Measurements from ENCODE around the gene LYPLA2.
A peak's percentile ranks its signal among the peaks of the same experiment; 100 is the strongest.

The LYPLA2 gene

GRCh38 chr1:23809751-23810171, 18.8 kb downstream of the LYPLA2 start:
- TF ChIP-seq CTCF (IDR thresholded peaks at IDR 0.05; ENCODE audit: low read depth, low read length, missing control alignments), result peak; percentile 90
- DNase-seq (ENCODE audit: extremely low read depth, low read depth), result no peak
- H3K4me3 ChIP-seq (replicated peaks; ENCODE audit: low read depth, low read length), result no peak overlapping the region

- H3K4me3 ChIP-seq (replicated peaks; ENCODE audit: low read depth, low read length), result no peak overlapping the region
- peak; percentile 65 for TF ChIP-seq CTCF (IDR thresholded peaks at IDR 0.05; ENCODE audit: low read depth, low read length, missing control alignments)
- DNase-seq (ENCODE audit: extremely low read depth, low read depth), result no peak
Observed at GRCh38 chr1:23810818-23811540, 20.0 kb downstream of the LYPLA2 start.

- DNase-seq (ENCODE audit: extremely low read depth, low read depth), result no peak
- no peak for TF ChIP-seq CTCF (IDR thresholded peaks at IDR 0.05; ENCODE audit: low read depth, low read length, missing control alignments)
- H3K4me3 ChIP-seq (replicated peaks; ENCODE audit: low read depth, low read length), result no peak overlapping the region
Observed at GRCh38 chr1:23814016-23814415, 23.1 kb downstream of the LYPLA2 start.

- no peak for TF ChIP-seq CTCF (IDR thresholded peaks at IDR 0.05; ENCODE audit: low read depth, low read length, missing control alignments)
- H3K4me3 ChIP-seq (replicated peaks; ENCODE audit: low read depth, low read length), result no peak overlapping the region
- DNase-seq (ENCODE audit: extremely low read depth, low read depth), result no peak
Observed at GRCh38 chr1:23816361-23816760, 25.4 kb downstream of the LYPLA2 start.

GRCh38 chr1:23816906-23817305, 26.0 kb downstream of the LYPLA2 start:
- H3K4me3 ChIP-seq (replicated peaks; ENCODE audit: low read depth, low read length), result no peak overlapping the region
- no peak for DNase-seq (ENCODE audit: extremely low read depth, low read depth)
- no peak for TF ChIP-seq CTCF (IDR thresholded peaks at IDR 0.05; ENCODE audit: low read depth, low read length, missing control alignments)

GRCh38 chr1:23817633-23818032, 26.7 kb downstream of the LYPLA2 start:
- H3K4me3 ChIP-seq (replicated peaks; ENCODE audit: low read depth, low read length), result no peak overlapping the region
- DNase-seq (ENCODE audit: extremely low read depth, low read depth), result no peak
- no peak for TF ChIP-seq CTCF (IDR thresholded peaks at IDR 0.05; ENCODE audit: low read depth, low read length, missing control alignments)

- TF ChIP-seq CTCF (IDR thresholded peaks at IDR 0.05; ENCODE audit: low read depth, low read length, missing control alignments), result no peak
- H3K4me3 ChIP-seq (replicated peaks; ENCODE audit: low read depth, low read length), result no peak overlapping the region
- DNase-seq (ENCODE audit: extremely low read depth, low read depth), result no peak
Observed at GRCh38 chr1:23823767-23824166, 32.8 kb downstream of the LYPLA2 start.

Measured in HFF-Myc (cell line).